ENCODE measurements around the gene SVOPL. TPM values are rescaled to one million over a fixed set of nuclear protein-coding genes. Genes with fewer than 3 reads are reported as not detected.

Gene SVOPL
- total and polyA plus RNA-seq, 9 of the 15 experiments (the other 6 are each of a cell fraction or from before 2014, with no cell fraction given): 0.13 to 0.42 (median 0.20) TPM; not detected in 6

DNA sequence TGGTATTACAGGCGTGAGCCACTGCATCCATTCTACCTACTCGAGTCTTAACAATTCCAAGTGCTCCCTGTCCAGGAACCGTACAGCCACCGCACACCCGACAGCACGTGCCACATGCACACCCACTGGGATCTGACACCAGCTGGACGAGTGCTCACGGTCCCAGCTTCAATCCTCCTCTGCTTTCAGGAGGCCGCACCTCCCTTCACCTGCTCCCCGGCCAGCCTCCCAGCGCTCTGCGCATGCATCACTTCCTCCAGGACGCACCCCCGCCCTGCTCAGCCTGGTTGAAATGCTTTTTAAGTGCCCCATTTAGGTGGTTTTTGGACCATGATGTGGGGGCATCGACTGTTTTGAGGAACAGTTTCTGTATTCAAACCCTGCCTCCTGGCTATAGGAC, 49.3 kb upstream of the SVOPL start:
- Histone ChIP-seq H2AFZ (ENCODE audit: low read depth, low read length) (no peak overlapping the region), H3K36me3 (ENCODE audit: control insufficient read depth, insufficient read depth, low read length) (no peaks in the 10 kb centered on the region), H3K4me2 (ENCODE audit: insufficient read depth, low read length) (no peak overlapping the region), H3K79me2 (ENCODE audit: control insufficient read depth, insufficient read depth, low read length) (no peaks in the 10 kb centered on the region), H3K27me3 (ENCODE audit: control insufficient read depth in 2 of 2, insufficient read depth in 2 of 2, low read length in 2 of 2) (peaks cover 54 to 70% of the 10 kb centered on the region in 2 experiments), H4K20me1 (replicated peaks; ENCODE audit: control insufficient read depth, insufficient read depth, low read length) (0 out of 2 replicates have a peak, but pooled peaks cover 4% of the 10 kb centered on the region), H3K4me1 (replicated peaks in 1 of 2; ENCODE audit: control insufficient read depth in 2 of 2, insufficient read depth in 2 of 2, low read length in 2 of 2) (peaks cover 0 to 7% of the 10 kb centered on the region in 2 experiments; a peak in 1 of 5 replicates), H3K9ac (ENCODE audit: insufficient read depth in 1 of 2, low read depth in 2 of 2, low read length in 2 of 2) (no peak overlapping the region), H3K9me1 (ENCODE audit: control insufficient read depth, insufficient read depth, low read length) (peaks cover 3% of the 10 kb centered on the region), H3K27ac (ENCODE audit: extremely low read depth, low read depth, low read length) (no peak overlapping the region), H3K9me3 (replicated peaks; ENCODE audit: control insufficient read depth, insufficient read depth, low read depth, low read length) (no peaks in the 10 kb centered on the region), H3K4me3 (no peak overlapping the region)
- in situ Hi-C loops (cut with MboI) (no loop called here), intact Hi-C loops (cut with micrococcal nuclease) (no loop called here)
- ATAC-seq: peak; percentile 15; the same call in 1 of the 3 replicates
- ChIA-PET CTCF (ENCODE audit: low intra/inter-chr PET ratio) (no interaction called here), POLR2A (no interaction called here)
- FAIRE-seq: no peak
- no peak for TF ChIP-seq ZNF407 (IDR thresholded peaks at IDR 0.05; ENCODE audit: low read depth)
- TF ChIP-seq ZMIZ1 (IDR thresholded peaks at IDR 0.05; ENCODE audit: low read depth in 2 of 2, low read length in 2 of 2): no peak
- no peak for TF ChIP-seq MTF1 (CRISPR knock-in tag; IDR thresholded peaks at IDR 0.05; ENCODE audit: borderline replicate concordance)
- TF ChIP-seq ZNF445 (CRISPR knock-in tag; IDR thresholded peaks at IDR 0.05; ENCODE audit: low read depth): no peak
- TF ChIP-seq ESRRA (IDR thresholded peaks at IDR 0.05; ENCODE audit: borderline replicate concordance, low read depth): no peak
- peak; percentile 25; the same call in 1 of the 2 replicates for TF ChIP-seq BHLHE40 (IDR thresholded peaks at IDR 0.05; ENCODE audit: low read length)
- no peak for TF ChIP-seq ATF7 (IDR thresholded peaks at IDR 0.05)
- TF ChIP-seq RBM34 (IDR thresholded peaks at IDR 0.05; ENCODE audit: borderline replicate concordance, insufficient read depth, low read length): no peak
- no peak for TF ChIP-seq KDM1A (IDR thresholded peaks at IDR 0.05)
- WGBS (ENCODE audit: insufficient coverage, low coverage, missing lambda C conversion rate): 3% methylated on average over 15 of the region's 15 CpGs
- no peak for DNase-seq (ENCODE audit: extremely low read depth in 1 of 4, low spot score in 3 of 4)
- BruUV-seq (replicated peaks): no TSS peak

All from K562 (cell line).